NOMO-1 treated with DMSO at 0.1 percent for 48 hours (cell line): Measurements from ENCODE around the gene SRSF7.
"Not testable (repeated sequence)": the region's sequence is repeated elsewhere in the genome, so short reads cannot be mapped to it uniquely, and the experiment has no call there.

ENCODE experiments used
- DNase-seq: peaks from one replicate; lab custom pipeline; 2025; ENCODE audit not compliant: unreplicated experiment; lab: John Stamatoyannopoulos, UW

Gene SRSF7

GRCh38 chr2:38703336-38703735 lies 47.8 kb downstream of the SRSF7 start:
- not testable (repeated sequence) for DNase-seq

- DNase-seq = no peak
Measured at GRCh38 chr2:38702413-38702812, 48.7 kb downstream of the SRSF7 start.

DNA sequence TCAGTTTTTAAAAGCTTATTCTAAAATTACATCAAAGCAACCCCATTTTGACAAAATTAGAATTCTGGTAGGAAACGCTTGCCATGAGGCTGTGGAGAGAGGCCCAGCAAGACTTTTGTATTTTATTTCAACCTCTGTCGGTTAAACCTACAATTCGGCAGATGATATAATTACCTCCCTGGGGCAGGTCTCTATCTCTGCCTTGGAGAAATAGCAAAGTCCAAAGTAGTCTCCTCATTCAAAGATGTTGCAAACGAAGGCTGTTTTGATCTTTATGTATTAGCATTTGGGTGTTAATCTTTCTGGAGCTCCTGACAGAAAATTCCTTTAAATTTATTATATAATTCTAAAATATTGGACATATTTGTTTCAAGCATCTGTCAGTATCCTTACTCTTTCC lies 49.6 kb downstream of the SRSF7 start:
- DNase-seq = no peak

DNA sequence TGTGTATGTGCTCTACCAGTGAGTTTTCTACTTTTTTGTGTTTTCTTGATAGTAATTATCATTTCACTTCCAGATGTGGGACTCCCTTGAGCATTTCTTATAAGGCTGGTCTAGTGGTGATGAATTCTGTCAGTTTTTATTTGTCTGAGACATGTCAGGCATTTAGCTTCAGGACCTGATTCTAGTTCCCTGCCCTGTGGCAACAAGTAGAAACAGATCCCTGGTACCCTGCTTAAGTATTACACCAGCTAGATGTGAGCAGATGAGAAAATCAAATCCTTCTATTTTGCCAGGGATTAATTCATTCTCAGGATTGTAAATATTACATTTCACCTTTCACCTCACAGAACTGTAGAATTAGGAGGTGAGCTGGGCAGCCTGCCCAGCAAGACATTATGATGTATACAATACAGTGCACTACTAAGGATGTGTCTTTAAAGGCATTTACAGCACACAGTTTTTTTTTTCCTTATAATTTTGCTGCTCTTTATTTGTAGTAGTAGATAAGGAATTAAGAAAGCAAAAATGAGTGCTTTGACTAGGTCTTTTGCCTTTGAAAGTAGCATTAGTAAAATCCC lies 50.2 kb downstream of the SRSF7 start:
- DNase-seq = no peak

GRCh38 chr2:38700113-38700785 lies 50.9 kb downstream of the SRSF7 start:
- no peak for DNase-seq

GRCh38 chr2:38698467-38699003 lies 52.6 kb downstream of the SRSF7 start:
- DNase-seq = no peak

GRCh38 chr2:38697116-38697840 lies 53.9 kb downstream of the SRSF7 start:
- no peak for DNase-seq
